Liver (tissue), 9 donors: ENCODE measurements around the gene ARMC9. TPM values are rescaled to one million over a fixed set of nuclear protein-coding genes. Genes with fewer than 3 reads are reported as not detected.

Source experiments
- DNase-seq: peaks from one replicate; pipeline ENCODE4 v3.0.0-alpha.2; 2017; ENCODE audit warnings: low spot score
- H3K27ac ChIP-seq, 2 donors: one replicate each; pipeline ENCODE4 v1.7.0; 2013; ENCODE audit warnings: inconsistent platforms in 2 of 2, low read length in 2 of 2, control low read depth in 1 of 2, low read depth in 1 of 2, mild to moderate bottlenecking in 1 of 2
- H3K27me3 ChIP-seq, 4 donors: one replicate each; pipeline versions ENCODE4 v1.6.1 to v1.7.0; 2013; ENCODE audit warnings: low read length in 3 of 4, inconsistent platforms in 1 of 4, mild to moderate bottlenecking in 1 of 4, moderate library complexity in 1 of 4; ENCODE audit not compliant: control insufficient read depth in 4 of 4, insufficient read depth in 4 of 4
- H3K36me3 ChIP-seq, 4 donors: one replicate each; pipeline versions ENCODE4 v1.6.1 to v1.7.0; 2013; ENCODE audit warnings: low read length in 3 of 4, mild to moderate bottlenecking in 3 of 4, low read depth in 1 of 4, moderate library complexity in 1 of 4; ENCODE audit not compliant: control insufficient read depth in 4 of 4, insufficient read depth in 3 of 4
- H3K4me1 ChIP-seq, 4 donors: one replicate each; pipeline versions ENCODE4 v1.6.1 to v1.7.0; 2013; ENCODE audit warnings: low read length in 3 of 4, mild to moderate bottlenecking in 3 of 4, moderate library complexity in 1 of 4; ENCODE audit not compliant: control insufficient read depth in 4 of 4, insufficient read depth in 4 of 4
- H3K4me3 ChIP-seq, 3 donors: one replicate each; pipeline versions ENCODE4 v1.6.1 to v1.7.0; 2013; ENCODE audit warnings: low read length in 3 of 3, control low read depth in 1 of 3, low read depth in 1 of 3, mild to moderate bottlenecking in 1 of 3
- H3K9ac ChIP-seq, 2 donors: one replicate each; pipeline ENCODE4 v1.7.0; 2013; ENCODE audit warnings: low read length in 2 of 2, mild to moderate bottlenecking in 2 of 2, moderate library complexity in 2 of 2, control low read depth in 1 of 2, low read depth in 1 of 2
- H3K9me3 ChIP-seq, 4 donors: one replicate each; pipeline versions ENCODE4 v1.6.1 to v1.7.0; 2013; ENCODE audit warnings: low read length in 3 of 4; ENCODE audit not compliant: control insufficient read depth in 4 of 4
- EGR1 ChIP-seq, 2 donors: IDR thresholded peaks; 2 replicates each; pipeline ENCODE4 v1.6.1; 2016 to 2018; ENCODE audit warnings: antibody characterized with exemption in 2 of 2, low read depth in 2 of 2
- FOXA2 ChIP-seq: IDR thresholded peaks from 2 replicates; pipeline ENCODE4 v1.6.1; 2016; ENCODE audit warnings: antibody characterized with exemption
- GABPA ChIP-seq, 2 donors: IDR thresholded peaks in 1 of 2; conservative IDR thresholded peaks in 1 of 2; 2 replicates each; pipeline ENCODE4 v1.6.1; 2016; ENCODE audit warnings: antibody characterized with exemption in 2 of 2, mild to moderate bottlenecking in 1 of 2, moderate library complexity in 1 of 2
- HNF4A ChIP-seq, 2 donors: conservative IDR thresholded peaks; 2 replicates each; pipeline ENCODE4 v1.6.1; 2016; ENCODE audit warnings: antibody characterized with exemption in 2 of 2, mild to moderate bottlenecking in 2 of 2
- HNF4G ChIP-seq: IDR thresholded peaks from 2 replicates; pipeline ENCODE4 v1.6.1; 2016; ENCODE audit warnings: antibody characterized with exemption
- JUND ChIP-seq, 2 donors: IDR thresholded peaks; 2 replicates each; pipeline ENCODE4 v1.6.1; 2016; ENCODE audit warnings: antibody characterized with exemption in 2 of 2
- NR2F2 ChIP-seq: IDR thresholded peaks from 2 replicates; pipeline ENCODE4 v1.6.1; 2016; ENCODE audit warnings: antibody characterized with exemption
- RAD21 ChIP-seq, 2 donors: IDR thresholded peaks; 2 replicates each; pipeline ENCODE4 v1.6.1; 2016; ENCODE audit warnings: antibody characterized with exemption in 2 of 2, mild to moderate bottlenecking in 2 of 2
- RXRA ChIP-seq, 2 donors: IDR thresholded peaks; 2 replicates each; pipeline ENCODE4 v1.6.1; 2017 to 2018; ENCODE audit warnings: antibody characterized with exemption in 2 of 2, mild to moderate bottlenecking in 1 of 2
- SP1 ChIP-seq: IDR thresholded peaks from 2 replicates; pipeline ENCODE4 v1.6.1; 2018; ENCODE audit warnings: antibody characterized with exemption, mild to moderate bottlenecking
- TAF1 ChIP-seq: conservative IDR thresholded peaks from 2 replicates; pipeline ENCODE4 v1.6.1; 2016; ENCODE audit warnings: antibody characterized with exemption, mild to moderate bottlenecking
- YY1 ChIP-seq: IDR thresholded peaks from 2 replicates; pipeline ENCODE4 v1.6.1; 2016; ENCODE audit warnings: antibody characterized with exemption, mild to moderate bottlenecking
- WGBS: extraction: QIAGEN DNeasy Blood & Tissue Kit; methylation state at CpG from one replicate; pipeline ENCODE4 v1.1.7; 2013; 5-methylcytosine and 5-hydroxymethylcytosine counted together
- polyA plus RNA-seq, 2 donors: library from polyadenylated mRNA; stranded (reverse) in 1 of 2; unstranded in 1 of 2; fragments of 200-250 nt in 1 of 2; fragments of >200 nt in 1 of 2; fragmentation: Nextera tagmentation in 1 of 2; extraction: Ambion mirVana in 1 of 2; gene quantifications; one replicate each; pipeline versions ENCODE4 v1.2.1 to v1.2.3, GENCODE V29; 2013 to 2015
- total RNA-seq, 2 donors: library from RNA; depleted of rRNA; stranded (reverse); fragments of >200 nt; gene quantifications; one replicate each; pipeline ENCODE4 v1.2.3, GENCODE V29; 2014
- TF ChIP-seq, protein P1 (sequence below): IDR thresholded peaks from 2 replicates; pipeline ENCODE4 v1.6.1; 2016; ENCODE audit warnings: antibody characterized with exemption
- TF ChIP-seq, protein P2 (sequence below): IDR thresholded peaks from 2 replicates; pipeline ENCODE4 v1.6.1; 2016; ENCODE audit warnings: antibody characterized with exemption, mild to moderate bottlenecking
- TF ChIP-seq, protein P3 (sequence below): IDR thresholded peaks from 2 replicates; pipeline ENCODE4 v1.6.1; 2016; ENCODE audit warnings: antibody characterized with exemption
- TF ChIP-seq, protein P4 (sequence below): fragments of 150-350 bp; IDR thresholded peaks from 2 replicates; pipeline ENCODE4 v1.5.1; 2017; ENCODE audit warnings: improper control_type of control experiment, low read depth, low read length; ENCODE audit not compliant: missing input control
- donor health status: healthy.
- donor health status: healthy.
- donor health status: healthy.
- donor health status: healthy.
- donor health status: healthy.

ARMC9 gene
- total and polyA plus RNA-seq, 4 donors = 1.1 to 2.3 (median 1.8) TPM

DNA sequence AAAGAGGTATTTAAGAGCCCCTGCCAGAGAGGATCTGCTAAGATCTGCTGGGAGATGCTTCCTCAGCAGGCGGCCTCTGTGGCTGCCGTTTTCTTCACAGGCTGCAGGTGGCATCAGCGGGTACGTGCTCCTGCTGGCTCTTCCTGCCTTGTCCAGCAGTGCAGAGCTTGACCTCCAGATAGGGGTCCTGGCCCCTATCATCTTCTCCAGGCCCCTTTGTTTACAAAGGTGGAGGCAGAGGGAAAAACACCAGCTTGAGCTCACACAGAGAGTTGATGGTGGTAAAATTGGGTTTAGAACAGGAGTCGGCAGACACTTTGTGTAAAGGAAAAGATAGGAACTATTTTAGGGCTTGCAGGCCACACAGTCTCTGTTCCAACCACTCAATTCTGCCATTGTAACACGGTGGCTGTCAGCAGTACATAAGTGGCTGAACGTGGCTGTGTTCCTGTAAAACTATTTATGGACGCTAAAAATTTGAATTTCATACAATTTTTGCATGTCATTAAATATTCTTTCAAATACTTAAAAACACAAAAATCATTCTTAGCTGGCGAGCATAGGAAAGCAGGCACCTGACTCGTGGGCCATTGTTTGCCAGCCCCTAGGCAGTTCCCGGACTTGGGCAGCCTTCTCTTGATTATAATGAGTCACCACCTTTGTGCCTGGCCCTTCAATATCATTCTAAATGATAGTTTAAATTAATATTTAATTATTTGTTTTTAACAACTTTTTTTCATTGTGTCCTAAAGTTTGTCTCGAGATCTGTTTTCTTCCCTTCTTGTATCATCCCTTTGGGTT, 98.9 kb downstream of the ARMC9 start (continued):
- TF ChIP-seq, protein P1, sequence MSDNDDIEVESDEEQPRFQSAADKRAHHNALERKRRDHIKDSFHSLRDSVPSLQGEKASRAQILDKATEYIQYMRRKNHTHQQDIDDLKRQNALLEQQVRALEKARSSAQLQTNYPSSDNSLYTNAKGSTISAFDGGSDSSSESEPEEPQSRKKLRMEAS = no peak
- no peak for TF ChIP-seq GABPA (IDR thresholded peaks at IDR 0.05 in 1 of 2, conservative IDR thresholded peaks at IDR 0.05 in 1 of 2)
- no peak for TF ChIP-seq FOXA2
- TF ChIP-seq HNF4G = no peak

DNA sequence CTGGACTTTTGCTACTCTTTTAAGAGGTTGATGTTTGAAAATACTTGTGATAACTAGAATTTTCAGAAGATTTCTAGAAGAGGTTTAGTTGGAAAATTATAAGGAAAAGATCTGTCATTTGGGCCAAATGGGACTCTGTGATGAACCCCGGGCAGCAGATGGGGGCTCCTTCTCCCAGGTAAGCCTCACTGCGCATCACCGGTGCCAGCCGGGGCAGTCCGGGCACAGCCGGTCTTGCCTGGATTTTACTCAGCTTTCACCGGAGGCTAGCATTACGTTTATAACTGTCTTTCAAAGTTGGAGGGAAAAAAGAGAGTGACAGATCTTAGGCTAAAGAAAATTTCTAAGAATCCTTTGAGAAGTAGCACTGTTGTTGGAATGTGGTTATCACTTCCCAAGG, 99.7 kb downstream of the ARMC9 start:
- H3K36me3 ChIP-seq = no peaks in the 10 kb centered on the region
- no peak overlapping the region for H3K4me3 ChIP-seq
- H3K27me3 ChIP-seq = no peaks in the 10 kb centered on the region
- no peaks in the 10 kb centered on the region for H3K9me3 ChIP-seq
- H3K4me1 ChIP-seq = no peaks in the 10 kb centered on the region
- no peak for TF ChIP-seq JUND (IDR thresholded peaks at IDR 0.05)
- no peak overlapping the region for H3K9ac ChIP-seq
- DNase-seq = no peak
- 96% methylated on average over 8 of the region's 8 CpGs for WGBS
- H3K27ac ChIP-seq = no peak overlapping the region

DNA sequence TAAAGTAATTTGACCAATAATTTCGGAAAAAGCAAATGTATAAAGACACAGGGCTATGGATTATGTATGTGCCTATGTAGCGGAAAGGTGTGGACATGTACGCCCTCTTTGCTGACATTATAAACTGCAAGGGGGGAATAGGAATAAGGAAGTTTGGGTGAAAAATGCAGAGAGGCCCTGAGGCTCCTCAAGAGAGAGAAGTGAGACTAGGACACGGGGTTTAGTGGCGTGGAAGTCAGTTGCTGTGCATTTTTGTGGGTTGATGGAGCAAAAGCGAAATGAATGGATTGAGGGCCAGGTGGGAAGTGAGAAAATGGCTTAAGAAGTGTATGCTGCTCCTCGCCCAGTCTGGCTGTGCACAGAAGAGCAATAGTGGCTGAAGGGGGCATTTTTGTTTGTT, 100.8 kb downstream of the ARMC9 start:
- no peaks in the 10 kb centered on the region for H3K4me1 ChIP-seq
- no peak for TF ChIP-seq RAD21 (IDR thresholded peaks at IDR 0.05)
- no peak for TF ChIP-seq YY1
- no peak for TF ChIP-seq FOXA2
- no peak for TF ChIP-seq EGR1 (IDR thresholded peaks at IDR 0.05; ENCODE audit: low read depth in 2 of 2)
- TF ChIP-seq SP1 = no peak
- TF ChIP-seq NR2F2 = no peak
- no peak for TF ChIP-seq HNF4A (conservative IDR thresholded peaks at IDR 0.05)
- TF ChIP-seq, protein P2, sequence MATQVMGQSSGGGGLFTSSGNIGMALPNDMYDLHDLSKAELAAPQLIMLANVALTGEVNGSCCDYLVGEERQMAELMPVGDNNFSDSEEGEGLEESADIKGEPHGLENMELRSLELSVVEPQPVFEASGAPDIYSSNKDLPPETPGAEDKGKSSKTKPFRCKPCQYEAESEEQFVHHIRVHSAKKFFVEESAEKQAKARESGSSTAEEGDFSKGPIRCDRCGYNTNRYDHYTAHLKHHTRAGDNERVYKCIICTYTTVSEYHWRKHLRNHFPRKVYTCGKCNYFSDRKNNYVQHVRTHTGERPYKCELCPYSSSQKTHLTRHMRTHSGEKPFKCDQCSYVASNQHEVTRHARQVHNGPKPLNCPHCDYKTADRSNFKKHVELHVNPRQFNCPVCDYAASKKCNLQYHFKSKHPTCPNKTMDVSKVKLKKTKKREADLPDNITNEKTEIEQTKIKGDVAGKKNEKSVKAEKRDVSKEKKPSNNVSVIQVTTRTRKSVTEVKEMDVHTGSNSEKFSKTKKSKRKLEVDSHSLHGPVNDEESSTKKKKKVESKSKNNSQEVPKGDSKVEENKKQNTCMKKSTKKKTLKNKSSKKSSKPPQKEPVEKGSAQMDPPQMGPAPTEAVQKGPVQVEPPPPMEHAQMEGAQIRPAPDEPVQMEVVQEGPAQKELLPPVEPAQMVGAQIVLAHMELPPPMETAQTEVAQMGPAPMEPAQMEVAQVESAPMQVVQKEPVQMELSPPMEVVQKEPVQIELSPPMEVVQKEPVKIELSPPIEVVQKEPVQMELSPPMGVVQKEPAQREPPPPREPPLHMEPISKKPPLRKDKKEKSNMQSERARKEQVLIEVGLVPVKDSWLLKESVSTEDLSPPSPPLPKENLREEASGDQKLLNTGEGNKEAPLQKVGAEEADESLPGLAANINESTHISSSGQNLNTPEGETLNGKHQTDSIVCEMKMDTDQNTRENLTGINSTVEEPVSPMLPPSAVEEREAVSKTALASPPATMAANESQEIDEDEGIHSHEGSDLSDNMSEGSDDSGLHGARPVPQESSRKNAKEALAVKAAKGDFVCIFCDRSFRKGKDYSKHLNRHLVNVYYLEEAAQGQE = no peak
- no peak for TF ChIP-seq RXRA (IDR thresholded peaks at IDR 0.05)
- TF ChIP-seq HNF4G = no peak
- no peak for TF ChIP-seq JUND (IDR thresholded peaks at IDR 0.05)
- TF ChIP-seq, protein P3, sequence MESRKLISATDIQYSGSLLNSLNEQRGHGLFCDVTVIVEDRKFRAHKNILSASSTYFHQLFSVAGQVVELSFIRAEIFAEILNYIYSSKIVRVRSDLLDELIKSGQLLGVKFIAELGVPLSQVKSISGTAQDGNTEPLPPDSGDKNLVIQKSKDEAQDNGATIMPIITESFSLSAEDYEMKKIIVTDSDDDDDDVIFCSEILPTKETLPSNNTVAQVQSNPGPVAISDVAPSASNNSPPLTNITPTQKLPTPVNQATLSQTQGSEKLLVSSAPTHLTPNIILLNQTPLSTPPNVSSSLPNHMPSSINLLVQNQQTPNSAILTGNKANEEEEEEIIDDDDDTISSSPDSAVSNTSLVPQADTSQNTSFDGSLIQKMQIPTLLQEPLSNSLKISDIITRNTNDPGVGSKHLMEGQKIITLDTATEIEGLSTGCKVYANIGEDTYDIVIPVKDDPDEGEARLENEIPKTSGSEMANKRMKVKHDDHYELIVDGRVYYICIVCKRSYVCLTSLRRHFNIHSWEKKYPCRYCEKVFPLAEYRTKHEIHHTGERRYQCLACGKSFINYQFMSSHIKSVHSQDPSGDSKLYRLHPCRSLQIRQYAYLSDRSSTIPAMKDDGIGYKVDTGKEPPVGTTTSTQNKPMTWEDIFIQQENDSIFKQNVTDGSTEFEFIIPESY = no peak
- no peak for TF ChIP-seq TAF1
- TF ChIP-seq GABPA (IDR thresholded peaks at IDR 0.05 in 1 of 2, conservative IDR thresholded peaks at IDR 0.05 in 1 of 2) = no peak
- TF ChIP-seq, protein P4, sequence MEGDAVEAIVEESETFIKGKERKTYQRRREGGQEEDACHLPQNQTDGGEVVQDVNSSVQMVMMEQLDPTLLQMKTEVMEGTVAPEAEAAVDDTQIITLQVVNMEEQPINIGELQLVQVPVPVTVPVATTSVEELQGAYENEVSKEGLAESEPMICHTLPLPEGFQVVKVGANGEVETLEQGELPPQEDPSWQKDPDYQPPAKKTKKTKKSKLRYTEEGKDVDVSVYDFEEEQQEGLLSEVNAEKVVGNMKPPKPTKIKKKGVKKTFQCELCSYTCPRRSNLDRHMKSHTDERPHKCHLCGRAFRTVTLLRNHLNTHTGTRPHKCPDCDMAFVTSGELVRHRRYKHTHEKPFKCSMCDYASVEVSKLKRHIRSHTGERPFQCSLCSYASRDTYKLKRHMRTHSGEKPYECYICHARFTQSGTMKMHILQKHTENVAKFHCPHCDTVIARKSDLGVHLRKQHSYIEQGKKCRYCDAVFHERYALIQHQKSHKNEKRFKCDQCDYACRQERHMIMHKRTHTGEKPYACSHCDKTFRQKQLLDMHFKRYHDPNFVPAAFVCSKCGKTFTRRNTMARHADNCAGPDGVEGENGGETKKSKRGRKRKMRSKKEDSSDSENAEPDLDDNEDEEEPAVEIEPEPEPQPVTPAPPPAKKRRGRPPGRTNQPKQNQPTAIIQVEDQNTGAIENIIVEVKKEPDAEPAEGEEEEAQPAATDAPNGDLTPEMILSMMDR = no peak
- TF ChIP-seq, protein P1 = no peak
- no peak overlapping the region for H3K9ac ChIP-seq
- H3K27ac ChIP-seq = no peak overlapping the region
- no peaks in the 10 kb centered on the region for H3K9me3 ChIP-seq
- WGBS = 80% methylated on average over 7 of the region's 7 CpGs
- no peaks in the 10 kb centered on the region for H3K36me3 ChIP-seq
- no peak overlapping the region for H3K4me3 ChIP-seq
- no peaks in the 10 kb centered on the region for H3K27me3 ChIP-seq
- DNase-seq = no peak
